GM21737 (cell line): ENCODE data around the gene CCDC54.
"Not testable (repeated sequence)": the region's sequence is repeated elsewhere in the genome, so short reads cannot be mapped to it uniquely, and the experiment has no call there.

Source experiments
- ATAC-seq: cut with Tn5 transposase; IDR thresholded peaks from one replicate; pipeline ENCODE4 v1.9.1; 2021; ENCODE audit warnings: mild to moderate bottlenecking, moderate library complexity; ENCODE audit not compliant: unreplicated experiment

The CCDC54 gene

DNA sequence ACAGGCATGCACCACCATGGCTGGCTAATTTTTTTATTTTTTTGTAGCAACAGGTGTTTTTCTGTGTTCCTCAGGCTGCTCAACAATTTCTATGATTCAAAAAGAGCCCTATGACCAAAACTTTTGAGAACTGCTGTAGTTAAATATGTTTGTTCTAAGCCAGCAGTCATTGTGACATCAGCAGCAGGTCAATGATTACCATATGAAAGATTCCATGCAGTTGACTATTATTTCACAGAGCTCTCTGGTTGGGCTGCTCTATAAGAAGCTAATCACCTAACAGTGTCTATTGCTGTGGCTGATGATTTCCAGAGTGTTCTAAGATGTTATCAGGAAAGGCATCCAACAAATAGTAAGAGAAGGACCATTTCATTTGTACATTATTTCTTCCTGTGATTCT is at the start of gene CCDC54:
TSS of gene CCDC54 (plus strand) at position 289 of the 400 bp plus-strand sequence. CDS start 149 bp downstream, outside the sequence.
- no peak for ATAC-seq

DNA sequence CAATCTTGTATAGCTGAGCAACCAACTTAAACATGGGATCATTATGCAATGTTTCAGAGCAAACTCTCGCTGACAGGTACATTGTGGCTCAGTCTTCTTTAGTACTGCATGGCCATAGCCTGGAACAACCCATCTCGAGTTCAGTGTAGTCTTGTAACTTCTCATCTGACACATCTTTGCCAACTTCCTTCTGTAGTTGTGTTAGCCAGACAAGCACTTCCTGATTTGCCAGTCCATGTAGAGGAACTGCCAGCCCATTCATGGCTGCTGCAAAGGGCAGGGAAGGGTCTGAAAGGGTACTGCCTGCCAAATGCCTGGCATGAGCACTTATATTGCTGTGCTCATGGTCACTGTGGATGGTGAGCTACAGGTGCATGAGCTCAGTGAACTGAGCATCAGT is 49.2 kb upstream of the CCDC54 start:
- no peak for ATAC-seq

DNA sequence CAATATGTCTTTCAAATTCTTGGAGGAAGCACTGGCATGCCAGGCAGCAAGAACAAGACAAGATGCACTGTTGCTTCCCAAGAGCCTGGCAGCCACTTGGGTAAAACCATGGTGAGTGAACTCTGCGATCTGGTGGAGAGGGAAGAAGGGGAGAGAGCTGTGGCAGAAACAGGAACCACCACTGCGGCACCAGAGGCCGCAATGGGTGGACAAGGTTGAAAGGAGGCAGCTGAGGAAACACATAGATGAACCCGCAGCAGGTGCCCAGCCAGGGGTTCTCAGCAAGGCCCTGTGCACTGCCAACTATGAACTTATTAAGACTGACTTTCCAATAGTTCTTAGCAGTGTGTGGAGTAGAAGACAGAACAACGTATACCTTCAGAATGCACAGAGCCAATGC is 48.2 kb upstream of the CCDC54 start:
- ATAC-seq, result no peak

DNA sequence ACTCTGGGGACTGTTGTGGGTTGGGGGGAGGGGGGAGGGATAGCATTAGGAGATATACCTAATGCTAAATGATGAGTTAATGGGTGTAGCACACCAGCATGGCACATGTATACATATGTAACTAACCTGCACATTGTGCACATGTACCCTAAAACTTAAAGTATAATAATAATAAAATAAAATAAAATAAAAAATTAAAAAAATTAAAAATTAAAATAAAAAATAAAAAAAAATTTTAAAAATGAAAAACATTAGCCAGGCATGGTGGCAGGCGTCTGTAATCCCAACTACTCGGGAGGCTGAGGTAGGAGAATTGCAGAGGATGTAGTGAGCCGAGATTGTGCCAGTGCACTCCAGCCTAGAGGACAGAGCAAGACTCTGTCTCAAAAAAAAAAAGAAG is 37.5 kb upstream of the CCDC54 start:
- ATAC-seq, result not testable (repeated sequence)

DNA sequence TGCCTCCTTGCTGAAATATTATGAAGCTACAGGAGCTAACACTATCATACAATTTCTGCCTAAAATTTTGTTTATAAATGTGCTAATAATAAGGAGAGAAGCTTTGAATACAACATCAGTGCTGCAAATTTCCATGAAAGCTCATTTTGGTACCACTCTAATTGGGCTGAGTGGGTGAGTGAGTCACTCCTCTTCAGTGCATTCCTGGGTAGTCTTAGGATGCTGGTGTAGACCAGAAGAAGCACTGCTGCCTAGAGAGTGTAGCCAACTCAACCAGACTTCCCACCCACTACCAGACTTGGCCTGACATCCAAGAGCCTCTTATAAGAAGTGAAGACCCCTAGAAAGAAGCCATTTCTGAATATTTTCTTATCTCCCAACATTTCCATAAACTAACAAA is 32.5 kb upstream of the CCDC54 start:
- no peak for ATAC-seq

DNA sequence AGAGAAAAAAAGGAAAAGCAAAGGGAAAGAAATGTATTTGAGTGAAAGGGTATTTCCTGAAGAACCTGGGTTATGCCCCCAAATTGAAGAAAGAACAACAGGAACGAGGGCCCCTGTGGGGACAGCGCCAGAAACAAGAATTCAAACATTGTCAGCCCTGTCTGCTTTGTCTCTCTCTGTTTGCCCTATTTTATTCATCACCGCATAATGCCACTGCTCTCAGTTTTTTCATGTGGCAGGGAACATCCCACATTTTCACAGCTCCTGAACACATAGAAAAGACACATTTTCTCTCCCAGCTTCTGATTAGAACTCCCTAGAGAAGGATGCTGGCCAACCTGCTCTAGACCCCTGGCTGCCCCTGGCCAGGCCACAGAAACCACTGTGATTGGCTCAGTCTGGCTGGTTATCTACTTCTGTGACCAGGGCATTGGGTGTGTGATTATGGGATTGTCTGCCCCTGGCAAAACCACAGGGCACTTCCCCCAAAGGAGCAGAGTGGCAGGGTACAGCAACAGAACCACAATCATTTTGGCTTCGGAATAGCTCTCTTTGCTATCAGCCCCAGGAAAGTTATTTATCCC is 31.3 kb upstream of the CCDC54 start:
- ATAC-seq, result no peak

DNA sequence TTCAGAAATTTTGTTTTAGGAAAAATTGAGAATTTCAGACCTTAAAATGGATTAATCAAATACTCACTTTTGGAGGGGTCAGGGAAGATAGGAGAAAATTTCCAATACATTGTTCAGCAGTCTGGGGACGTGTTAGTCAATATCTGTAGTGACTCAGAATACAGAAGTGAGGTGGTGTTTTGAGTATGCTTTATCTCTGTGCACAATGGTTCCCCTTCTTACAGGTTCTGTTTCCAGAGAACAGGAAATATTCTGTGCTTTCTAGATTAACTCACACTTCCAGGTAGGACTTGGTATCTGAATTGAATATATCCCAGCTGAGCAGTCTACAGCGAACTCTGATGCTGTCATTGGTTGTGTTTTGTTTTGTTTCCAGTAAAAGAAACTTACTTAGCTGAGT is 30.7 kb upstream of the CCDC54 start:
- no peak for ATAC-seq

DNA sequence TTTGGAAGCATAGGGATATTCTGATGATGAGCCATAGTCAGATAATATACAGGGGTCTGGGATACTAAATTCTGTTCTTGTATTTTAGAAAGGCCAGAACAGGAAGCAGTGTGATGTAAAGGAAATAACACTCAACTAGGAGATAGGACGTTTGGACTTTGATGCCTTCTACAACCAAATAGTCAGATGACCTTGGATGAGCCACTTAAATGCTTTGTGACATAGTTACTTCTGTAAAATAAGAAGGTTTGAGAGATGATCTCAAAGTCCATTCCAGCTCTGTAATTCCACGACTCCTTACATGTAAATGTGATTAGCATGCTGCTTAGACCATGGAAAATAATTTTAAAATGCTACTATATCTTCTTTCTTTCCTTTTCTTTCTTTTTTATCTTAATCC is 29.5 kb upstream of the CCDC54 start:
- no peak for ATAC-seq

DNA sequence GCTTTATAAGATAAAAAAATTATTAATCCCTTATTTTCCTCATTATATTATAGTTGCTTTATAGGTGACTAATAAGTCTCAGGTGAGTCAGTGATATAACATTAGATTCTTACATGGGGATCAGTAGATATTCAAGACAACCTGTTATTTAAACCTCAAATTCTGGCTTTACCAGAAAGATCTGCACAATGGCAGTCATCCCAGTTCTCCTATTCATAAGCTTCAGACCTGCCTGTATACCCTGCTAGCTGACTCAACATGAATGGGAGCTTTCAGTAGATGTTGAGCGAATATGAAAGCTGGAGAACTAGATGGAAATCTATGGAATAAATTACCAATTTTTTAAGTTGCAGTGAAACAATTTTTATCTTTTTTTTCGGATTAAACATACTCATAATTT is 20.5 kb upstream of the CCDC54 start:
- ATAC-seq, result no peak

DNA sequence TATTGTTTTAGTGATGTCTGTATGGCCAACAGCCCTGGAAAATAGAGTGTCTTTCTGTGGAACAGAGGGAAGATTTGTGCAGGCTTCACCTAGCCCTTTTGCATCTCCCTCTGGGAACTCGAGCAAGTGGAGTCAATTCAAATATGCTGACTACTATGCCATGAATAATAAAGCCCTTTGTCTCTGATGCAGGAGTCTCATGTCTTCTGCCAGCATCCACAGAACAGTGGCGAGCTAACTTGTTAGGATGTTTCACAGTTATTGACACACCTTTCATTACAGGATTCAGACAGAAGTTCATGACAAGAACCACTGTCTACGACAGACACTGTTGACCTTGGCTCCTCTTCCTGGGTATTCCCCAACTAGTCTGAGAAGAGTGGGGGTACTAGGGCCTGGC is 15.6 kb upstream of the CCDC54 start:
- ATAC-seq, result no peak

DNA sequence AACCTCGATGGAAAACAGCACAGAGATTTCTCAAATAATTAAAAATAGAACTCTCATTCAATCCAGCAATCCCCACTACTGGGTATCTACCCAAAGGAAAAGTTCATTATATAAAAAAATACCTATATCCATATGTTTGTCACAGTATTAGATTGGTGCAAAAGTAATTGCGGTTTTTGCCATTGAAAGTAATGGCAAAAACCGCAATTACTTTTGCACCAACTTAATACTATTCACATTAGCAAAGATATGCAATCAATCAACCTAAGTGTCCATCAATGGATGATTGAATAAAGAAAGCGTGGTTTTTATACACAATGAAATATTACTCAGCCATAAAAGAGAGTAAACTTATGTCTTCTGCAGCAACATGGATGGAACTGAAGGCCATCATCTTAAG is 12.2 kb upstream of the CCDC54 start:
- ATAC-seq, result no peak

DNA sequence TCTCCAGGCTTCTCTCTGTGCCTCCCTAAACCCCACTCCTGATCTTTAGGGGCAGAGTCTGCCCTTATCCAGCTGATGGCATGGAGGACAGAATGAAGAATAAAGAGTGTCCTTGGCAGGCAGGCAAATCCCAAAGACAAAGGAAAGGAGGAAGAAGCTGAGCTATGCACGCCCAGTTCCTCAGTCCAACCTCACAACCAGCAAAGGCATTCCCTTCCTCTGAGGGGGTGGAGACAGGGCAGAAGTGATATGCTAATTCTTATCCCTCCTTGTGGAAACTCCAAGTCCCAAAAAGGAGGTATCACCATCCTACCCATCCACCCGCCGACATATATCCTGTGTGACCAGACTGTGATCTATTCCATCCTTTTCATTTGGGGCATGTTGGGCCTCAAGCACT is 10.5 kb upstream of the CCDC54 start:
- ATAC-seq, result no peak

DNA sequence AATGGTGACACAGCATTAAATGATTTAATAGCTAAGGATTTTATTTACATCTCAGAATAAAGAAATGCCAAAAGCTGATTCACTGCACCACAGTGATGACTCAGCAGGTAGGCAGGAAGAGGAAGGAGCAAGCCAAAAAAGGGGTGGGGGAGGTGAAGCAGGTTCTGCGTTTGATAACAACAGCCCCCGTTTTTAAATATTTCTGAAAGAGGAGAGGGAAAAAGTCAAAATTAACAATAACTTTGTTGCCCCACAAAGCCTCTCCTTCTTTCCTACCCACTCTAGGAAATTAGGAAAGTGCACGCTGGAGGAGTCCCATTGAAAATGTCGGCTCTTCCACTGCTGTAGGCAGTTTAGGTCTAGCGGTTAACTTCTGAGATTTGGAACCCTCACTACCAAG is 9.9 kb upstream of the CCDC54 start:
- no peak for ATAC-seq

DNA sequence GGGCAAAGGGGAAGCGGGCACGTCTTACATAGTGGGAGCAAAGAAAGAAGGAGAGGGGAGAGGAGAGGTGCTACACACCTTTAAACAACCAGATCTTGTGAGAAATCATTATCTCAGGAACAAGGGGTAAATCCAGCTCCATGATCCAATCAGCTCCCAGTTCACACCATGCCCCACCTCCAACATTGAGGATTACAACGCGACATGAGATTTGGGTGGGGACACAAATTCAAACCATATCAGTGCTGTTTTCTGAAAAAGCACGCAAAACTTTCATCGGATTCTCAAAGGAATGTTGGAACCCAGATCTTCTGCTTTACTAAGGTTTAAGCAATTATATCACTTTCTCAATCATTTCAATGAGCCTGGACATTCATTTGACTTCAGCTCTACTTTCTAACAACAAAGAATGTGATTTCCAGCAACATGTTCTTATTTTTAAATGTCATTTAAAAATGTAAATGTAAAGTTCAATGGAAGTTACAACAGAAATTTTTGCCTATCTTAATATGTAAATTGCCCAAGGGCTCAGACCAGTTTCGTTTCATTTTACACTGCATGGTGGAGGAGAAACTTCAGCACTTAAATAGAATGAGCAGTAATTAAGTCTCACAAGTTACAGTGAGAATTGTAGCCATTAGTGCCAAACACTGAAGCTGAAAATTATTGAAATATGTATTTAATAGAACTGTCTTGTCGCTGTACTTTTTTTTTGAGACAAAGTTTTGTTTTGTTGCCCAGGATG is 8.4 kb upstream of the CCDC54 start:
- no peak for ATAC-seq

DNA sequence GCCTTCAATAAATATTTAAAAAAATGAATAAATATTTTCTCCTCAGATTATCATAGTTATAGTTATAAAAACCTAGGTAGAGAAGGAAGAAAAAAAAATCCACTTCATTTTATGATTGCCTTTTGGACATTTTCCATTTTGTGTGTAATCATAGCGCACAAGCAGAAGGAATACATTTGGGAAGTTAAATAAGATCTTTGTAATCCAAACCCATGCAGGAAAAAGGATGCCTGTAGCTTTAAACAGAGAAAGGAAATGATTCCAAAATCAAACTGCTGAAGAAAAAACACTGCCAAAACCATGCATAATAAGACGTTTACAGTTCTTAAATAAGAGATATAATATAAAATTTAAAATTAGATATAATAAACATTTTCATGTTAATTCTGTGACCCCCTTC is 7.4 kb upstream of the CCDC54 start:
- ATAC-seq, result no peak

DNA sequence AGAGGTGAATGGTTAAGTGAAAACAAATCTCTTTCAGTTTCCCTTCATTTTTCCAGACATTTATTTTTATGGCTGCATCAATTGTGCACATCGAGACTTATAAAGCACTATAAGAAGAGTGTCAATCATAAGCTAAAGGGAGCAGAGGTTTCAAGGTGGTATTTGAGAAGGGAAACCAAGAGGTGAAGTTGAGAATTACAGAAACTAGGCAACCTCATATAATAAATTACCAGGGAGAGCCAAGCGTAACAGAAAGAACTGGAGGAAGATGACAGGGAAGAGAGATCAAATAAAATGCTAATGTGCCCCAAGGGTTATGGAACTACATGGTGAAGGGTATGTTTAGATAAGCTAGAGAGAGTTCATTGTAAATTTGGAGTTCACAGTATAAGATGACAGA is 6.3 kb upstream of the CCDC54 start:
- ATAC-seq, result no peak

DNA sequence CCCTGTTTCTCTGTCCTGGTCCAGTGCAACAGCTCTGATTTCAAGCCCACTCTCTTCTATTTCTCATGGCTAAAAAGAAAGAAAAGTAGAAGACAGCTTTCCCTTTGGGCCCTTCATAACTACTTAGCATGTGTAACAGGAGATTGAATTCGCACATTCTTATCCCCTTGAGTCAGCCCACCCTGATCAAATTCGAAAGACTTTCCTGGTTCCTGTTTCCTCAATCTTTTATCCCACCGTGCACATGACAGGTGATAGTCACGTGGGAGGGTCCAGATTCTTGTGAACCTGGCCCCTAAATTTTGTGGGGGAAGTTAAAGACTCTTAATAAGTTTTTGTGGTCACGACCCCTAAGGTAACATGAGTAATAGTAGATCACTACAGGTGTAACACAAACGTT is 4.7 kb upstream of the CCDC54 start:
- ATAC-seq, result no peak

DNA sequence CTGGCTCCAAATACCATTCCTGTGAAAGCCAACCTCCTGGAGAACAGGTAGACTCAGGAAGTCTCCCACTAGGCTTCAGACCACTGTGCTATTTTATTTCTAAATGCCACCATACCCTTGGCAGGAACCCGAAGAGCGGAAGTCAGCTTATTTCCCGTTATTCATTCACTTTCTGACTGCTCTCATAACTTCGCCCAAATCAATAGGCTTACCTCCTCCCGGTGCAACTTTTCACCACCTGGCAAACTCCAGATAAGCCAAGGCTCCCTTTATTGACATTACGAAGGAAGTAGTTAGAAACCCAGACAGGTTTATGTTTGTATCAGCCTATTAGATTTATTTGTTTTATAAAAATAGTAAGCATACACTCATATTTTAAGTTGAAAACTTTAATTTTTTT is 3.3 kb upstream of the CCDC54 start:
- ATAC-seq, result no peak

DNA sequence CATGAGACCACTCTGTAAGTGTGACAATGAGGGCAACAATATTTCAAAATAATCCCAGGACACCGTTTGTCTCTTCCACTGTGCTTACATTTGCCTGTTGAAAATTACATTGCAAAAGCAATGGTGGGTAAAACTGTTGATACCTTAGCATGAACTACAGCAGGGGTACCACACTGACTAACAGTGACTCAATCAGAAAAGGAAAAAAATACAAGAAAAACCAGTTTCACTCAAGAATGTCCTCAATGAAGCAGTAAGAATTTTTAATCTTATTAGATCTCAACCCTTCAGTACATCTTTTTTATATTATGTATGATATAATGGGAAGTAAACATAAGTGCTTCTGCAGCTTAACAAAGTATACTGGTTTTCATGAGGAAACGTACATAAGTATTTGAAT is 1.6 kb upstream of the CCDC54 start:
- no peak for ATAC-seq

DNA sequence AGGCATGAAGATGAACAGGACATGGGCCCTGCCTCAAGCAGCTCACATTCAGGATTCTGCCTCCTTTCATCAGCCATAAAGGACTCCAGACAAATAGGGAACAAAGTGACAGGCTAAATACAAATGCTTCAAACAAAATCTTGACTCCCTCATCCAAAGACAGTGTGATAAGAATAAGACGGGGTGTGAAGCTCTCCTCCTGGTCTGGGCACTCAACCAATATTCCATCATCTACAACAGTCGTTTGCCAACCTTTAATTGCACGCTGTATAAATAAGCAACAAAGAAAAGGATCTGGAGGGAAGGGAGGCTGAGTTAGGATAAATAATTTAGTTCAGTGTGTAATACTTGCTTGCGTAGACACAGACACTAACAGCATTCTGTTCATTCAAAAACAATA is 5.4 kb downstream of the CCDC54 start:
- ATAC-seq, result no peak

DNA sequence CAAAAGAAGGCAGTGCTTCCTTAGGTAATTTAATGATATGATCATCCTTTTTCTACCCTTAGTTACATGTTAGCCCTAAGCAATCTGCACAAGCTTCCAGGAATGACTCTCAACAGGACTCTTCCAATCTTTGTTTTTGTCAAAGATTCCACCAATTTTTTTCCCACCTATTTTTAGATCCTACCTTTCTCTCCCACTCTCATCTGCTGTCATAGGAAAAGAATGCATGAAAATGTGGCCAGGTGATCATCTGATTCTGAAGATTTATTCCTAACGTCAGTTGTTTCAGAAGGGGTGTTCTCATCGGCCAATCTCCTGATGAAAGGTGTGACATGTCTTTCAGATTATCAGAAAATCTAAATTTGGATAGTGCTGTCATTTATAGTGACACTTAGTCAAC is 7.2 kb downstream of the CCDC54 start:
- no peak for ATAC-seq

DNA sequence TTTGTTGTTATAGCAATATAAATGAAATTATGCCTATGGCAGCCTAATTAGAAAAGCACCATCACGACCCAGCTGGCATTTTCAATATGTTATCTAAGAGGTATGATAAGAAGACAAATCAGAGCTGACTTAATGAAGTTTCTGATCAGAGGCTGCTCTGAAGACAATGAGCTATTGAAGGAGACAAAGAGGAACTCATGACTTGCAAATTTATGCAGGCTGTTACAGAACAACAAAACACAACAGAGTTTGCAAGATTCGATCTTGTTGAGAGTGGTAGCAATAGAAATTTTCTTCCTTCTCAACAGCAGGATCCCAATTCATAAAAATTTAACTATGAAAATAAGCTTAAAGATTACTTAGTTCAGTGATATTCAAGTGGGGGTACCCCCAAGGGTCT is 7.7 kb downstream of the CCDC54 start:
- no peak for ATAC-seq

DNA sequence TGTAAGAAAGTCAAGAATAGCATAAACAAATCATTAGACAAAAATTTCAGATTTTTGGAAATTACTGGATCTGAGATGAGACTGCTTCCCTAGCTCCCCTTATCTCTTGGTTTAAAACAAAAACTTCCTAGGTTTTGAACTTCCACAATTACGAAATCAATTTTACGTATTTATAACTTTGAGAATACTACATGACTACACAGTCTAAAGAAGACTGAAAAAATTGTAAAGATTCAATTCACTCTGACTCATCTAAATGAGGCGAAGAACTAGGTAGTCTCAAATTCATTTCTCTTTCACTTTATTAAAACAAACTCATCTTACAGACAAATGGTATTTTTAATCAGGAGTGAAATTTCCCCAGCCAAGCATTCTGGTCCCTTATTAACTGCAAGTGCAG is 10.3 kb downstream of the CCDC54 start:
- no peak for ATAC-seq
